Nephron progenitor cell (in vitro differentiated cells): ENCODE measurements around the gene CCNJL.

ENCODE experiments used
- DNase-seq: peaks from one replicate; pipeline ENCODE4 v3.0.0; 2021
- H3K27ac Mint-ChIP-seq: 2 replicates; pipeline ENCODE4 v1.8.0; 2021; ENCODE audit warnings: mild to moderate bottlenecking, moderate library complexity, mixed read lengths
- H3K27me3 Mint-ChIP-seq: 2 replicates; pipeline ENCODE4 v1.8.0; 2021; ENCODE audit warnings: mild to moderate bottlenecking, low read depth, mixed read lengths; ENCODE audit not compliant: poor library complexity
- H3K36me3 Mint-ChIP-seq: 2 replicates; pipeline ENCODE4 v1.8.0; 2021; ENCODE audit warnings: low read depth, mixed read lengths
- H3K4me1 Mint-ChIP-seq: 2 replicates; pipeline ENCODE4 v1.8.0; 2021; ENCODE audit warnings: mixed read lengths
- H3K4me3 Mint-ChIP-seq: 2 replicates; pipeline ENCODE4 v1.8.0; 2021; ENCODE audit warnings: mild to moderate bottlenecking, moderate library complexity, mixed read lengths
- H3K9me3 Mint-ChIP-seq: 2 replicates; pipeline ENCODE4 v1.8.0; 2021; ENCODE audit warnings: mild to moderate bottlenecking, moderate library complexity, mixed read lengths
- CTCF ChIP-seq: fragments of 200-600 bp; sonication (generic); IDR thresholded peaks from 2 replicates; pipeline ENCODE4 v1.5.0; 2021; ENCODE audit warnings: antibody characterized with exemption

CCNJL gene

GRCh38 chr5:160311491-160312133 is 752 bp downstream of the CCNJL start:
- Mint-ChIP-seq H3K27ac (no peak overlapping the region), H3K9me3 (no peaks in the 10 kb centered on the region), H3K4me3 (peak overlapping the region; percentile 98), H3K27me3 (peaks cover 16% of the 10 kb centered on the region), H3K36me3 (peaks cover 37% of the 10 kb centered on the region), H3K4me1 (peaks cover 58% of the 10 kb centered on the region)
- no peak for TF ChIP-seq CTCF
- DNase-seq, result peak; percentile 49

GRCh38 chr5:160310552-160311295 is 1.6 kb downstream of the CCNJL start:
- Mint-ChIP-seq H3K4me1 (peaks cover 59% of the 10 kb centered on the region), H3K36me3 (peaks cover 42% of the 10 kb centered on the region), H3K9me3 (no peaks in the 10 kb centered on the region), H3K4me3 (peak overlapping the region; percentile 98), H3K27ac (peak overlapping the region; percentile 89), H3K27me3 (peaks cover 16% of the 10 kb centered on the region)
- TF ChIP-seq CTCF, result no peak
- DNase-seq, result no peak

- no peak for TF ChIP-seq CTCF
Measured at GRCh38 chr5:160310140-160310539, 2.2 kb downstream of the CCNJL start.

DNA sequence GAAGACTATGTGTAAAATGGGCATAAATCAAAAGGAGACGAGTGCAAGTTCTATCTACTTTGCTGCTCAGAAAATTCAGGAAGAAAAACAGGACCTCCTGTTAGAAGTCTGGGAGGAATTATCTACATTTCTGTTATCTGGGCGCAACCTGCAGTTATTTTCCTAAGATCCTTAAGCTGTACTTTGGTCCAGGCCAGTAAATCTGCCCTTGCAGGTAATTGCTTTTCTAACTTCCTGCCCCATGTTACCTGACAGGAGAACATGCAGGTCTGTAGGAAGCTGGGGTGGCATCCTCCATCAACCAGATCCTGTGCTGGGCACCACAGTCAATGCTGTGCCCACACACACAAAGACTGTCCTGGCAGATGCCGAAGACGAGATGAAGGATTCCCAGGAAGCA is 5.7 kb downstream of the CCNJL start:
- H3K27ac Mint-ChIP-seq, result peak overlapping the region; percentile 89
- TF ChIP-seq CTCF, result no peak
- H3K9me3 Mint-ChIP-seq, result no peaks in the 10 kb centered on the region
- no peak overlapping the region for H3K4me3 Mint-ChIP-seq
- DNase-seq, result no peak
- peaks cover 66% of the 10 kb centered on the region for H3K36me3 Mint-ChIP-seq
- H3K27me3 Mint-ChIP-seq, result peaks cover 8% of the 10 kb centered on the region
- H3K4me1 Mint-ChIP-seq, result peaks cover 70% of the 10 kb centered on the region

More at GRCh38 chr5:160310140-160310539, 2.2 kb downstream of the CCNJL start:
- DNase-seq, result no peak
- no peak overlapping the region for H3K27ac Mint-ChIP-seq
- no peaks in the 10 kb centered on the region for H3K9me3 Mint-ChIP-seq
- H3K4me1 Mint-ChIP-seq, result peaks cover 62% of the 10 kb centered on the region
- H3K36me3 Mint-ChIP-seq, result peaks cover 43% of the 10 kb centered on the region
- H3K4me3 Mint-ChIP-seq, result peak overlapping the region; percentile 98
- peaks cover 16% of the 10 kb centered on the region for H3K27me3 Mint-ChIP-seq

- H3K27me3 Mint-ChIP-seq, result peaks cover 4% of the 10 kb centered on the region
- no peak for TF ChIP-seq CTCF
- peaks cover 63% of the 10 kb centered on the region for H3K36me3 Mint-ChIP-seq
- H3K27ac Mint-ChIP-seq, result no peak overlapping the region
- H3K4me1 Mint-ChIP-seq, result peaks cover 64% of the 10 kb centered on the region
- no peaks in the 10 kb centered on the region for H3K9me3 Mint-ChIP-seq
- H3K4me3 Mint-ChIP-seq, result no peak overlapping the region
- no peak for DNase-seq
Measured at GRCh38 chr5:160305319-160305718, 7.0 kb downstream of the CCNJL start.
